GM21825 (cell line): ENCODE data around the gene ENTPD7.
"Not testable (repeated sequence)": the region's sequence is repeated elsewhere in the genome, so short reads cannot be mapped to it uniquely, and the experiment has no call there.

Experiments used
- ATAC-seq: cut with Tn5 transposase; IDR thresholded peaks from one replicate; pipeline ENCODE4 v1.9.1; 2021; ENCODE audit warnings: mild to moderate bottlenecking, moderate library complexity; ENCODE audit not compliant: unreplicated experiment

ENTPD7 gene

DNA sequence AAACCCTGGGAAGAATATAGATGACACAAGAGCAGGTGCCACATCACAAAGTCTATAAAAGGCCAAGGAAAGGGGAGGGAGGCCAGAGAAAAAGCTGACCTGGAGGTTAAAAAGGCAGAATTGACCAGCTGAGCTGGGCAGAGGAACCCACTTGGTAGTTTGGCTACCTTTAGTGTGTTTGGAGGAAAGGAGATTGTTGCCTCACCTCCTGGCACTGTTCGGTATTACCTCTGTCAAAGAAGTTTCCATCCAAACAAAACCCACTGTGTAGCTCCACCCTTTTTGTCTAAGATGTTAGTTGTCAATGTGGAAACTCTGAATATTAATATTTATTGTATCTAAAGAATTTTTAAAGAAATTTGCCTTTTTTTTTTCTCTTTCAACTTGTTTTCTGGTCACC is 23.4 kb downstream of the ENTPD7 start:
- ATAC-seq, result no peak

DNA sequence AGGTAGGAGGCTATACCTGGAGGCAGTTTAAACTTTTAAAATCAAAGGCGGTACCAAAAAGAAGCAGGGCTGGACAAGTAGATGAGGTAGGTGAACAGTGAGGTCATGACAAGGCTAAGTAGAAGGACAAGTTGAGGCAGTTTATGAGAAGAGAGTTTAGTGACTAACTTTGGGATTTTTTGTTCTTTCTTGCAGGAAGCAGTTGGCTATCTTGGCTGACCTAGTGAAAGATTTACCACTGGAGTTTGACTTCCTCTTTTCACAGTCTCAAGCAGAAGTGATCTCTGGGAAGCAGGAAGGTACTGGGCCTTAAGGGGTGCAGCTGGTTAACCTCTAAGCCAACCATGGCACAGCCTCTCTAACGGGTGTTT is 26.3 kb downstream of the ENTPD7 start:
- peak; percentile 94 for ATAC-seq

DNA sequence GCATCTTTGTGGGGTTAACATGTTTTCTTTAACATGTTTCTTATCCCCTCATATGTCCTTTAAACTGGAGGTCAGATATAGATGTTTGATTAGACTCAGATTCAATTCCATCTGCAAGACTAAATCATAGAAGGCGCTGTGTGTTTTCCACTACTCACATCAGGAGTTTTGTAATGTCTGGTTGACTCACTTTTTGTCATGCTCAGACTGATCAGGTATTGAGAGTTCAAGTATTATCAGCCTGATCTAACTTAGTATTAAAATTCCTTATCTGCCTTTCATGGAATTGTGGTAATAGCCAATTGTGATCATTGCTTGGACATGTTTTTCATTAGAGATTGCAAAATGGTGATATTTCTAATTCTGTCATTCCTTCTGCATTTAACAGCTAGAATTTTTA is 30.2 kb downstream of the ENTPD7 start:
- ATAC-seq, result no peak

DNA sequence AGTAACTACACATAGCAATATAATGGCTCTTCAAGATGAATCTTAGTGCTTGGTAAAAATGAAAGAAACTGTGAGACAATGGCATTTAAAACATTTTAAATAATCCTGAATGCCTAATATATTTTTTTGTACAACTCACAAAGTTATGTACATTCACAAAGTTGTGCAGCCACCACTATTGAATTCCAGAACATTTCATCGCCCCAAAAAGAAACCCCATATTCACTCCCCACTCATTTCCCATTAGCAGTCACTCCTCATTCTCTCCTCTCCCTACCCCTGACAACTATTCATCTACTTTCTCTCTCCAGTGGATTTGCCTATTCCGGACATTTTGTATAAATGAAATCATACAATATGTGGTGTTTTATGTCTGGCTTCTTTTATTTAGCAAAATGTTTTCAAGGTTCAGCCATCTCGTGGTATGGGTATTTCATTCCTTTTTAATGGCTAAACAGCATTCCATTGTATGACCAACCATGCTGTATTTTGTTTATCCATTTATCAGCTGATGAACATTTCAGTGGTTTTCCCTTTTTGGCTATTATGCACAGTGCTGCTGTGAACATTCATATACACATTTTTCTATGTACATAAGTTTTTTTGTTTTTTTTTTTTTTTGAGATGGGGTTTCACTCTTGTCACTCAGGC is 34.7 kb downstream of the ENTPD7 start:
- no peak for ATAC-seq

DNA sequence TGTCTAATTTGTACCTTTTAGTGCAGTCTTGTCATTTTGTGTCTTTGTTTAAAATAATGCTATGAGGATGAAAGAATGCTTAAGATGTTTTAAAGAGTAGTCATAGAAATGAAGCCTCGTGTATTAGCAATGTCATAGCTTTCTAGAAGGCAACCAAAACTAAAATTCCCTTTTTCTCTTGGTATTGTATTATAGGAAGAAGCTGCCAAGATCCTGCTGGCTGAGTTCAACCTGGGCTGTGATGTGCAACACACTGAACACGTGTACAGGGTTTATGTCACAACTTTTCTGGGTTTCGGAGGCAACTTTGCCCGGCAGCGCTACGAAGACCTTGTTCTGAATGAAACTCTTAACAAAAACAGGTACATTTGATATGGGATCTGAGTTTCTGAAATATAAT is 36.5 kb downstream of the ENTPD7 start:
- ATAC-seq, result no peak

DNA sequence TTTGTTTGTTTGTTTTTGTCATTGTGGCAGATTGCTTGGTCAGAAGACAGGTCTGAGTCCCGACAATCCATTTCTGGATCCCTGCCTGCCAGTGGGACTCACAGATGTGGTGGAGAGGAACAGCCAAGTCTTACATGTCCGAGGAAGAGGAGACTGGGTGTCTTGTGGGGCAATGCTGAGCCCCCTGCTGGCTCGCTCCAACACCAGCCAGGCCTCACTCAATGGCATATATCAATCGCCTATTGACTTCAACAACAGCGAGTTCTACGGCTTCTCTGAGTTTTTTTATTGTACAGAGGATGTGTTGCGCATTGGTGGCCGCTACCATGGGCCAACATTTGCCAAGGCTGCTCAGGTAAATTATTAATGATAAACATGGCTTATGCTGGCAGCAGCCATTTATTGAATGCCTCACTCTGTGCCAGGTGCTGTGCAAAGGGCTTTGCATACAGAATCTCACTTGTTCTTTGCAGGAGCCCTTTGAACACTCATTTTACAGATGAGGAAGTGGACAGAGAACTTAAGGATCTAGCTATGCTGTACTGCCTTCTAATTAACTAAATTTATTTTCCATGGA is 39.3 kb downstream of the ENTPD7 start:
- ATAC-seq, result no peak

DNA sequence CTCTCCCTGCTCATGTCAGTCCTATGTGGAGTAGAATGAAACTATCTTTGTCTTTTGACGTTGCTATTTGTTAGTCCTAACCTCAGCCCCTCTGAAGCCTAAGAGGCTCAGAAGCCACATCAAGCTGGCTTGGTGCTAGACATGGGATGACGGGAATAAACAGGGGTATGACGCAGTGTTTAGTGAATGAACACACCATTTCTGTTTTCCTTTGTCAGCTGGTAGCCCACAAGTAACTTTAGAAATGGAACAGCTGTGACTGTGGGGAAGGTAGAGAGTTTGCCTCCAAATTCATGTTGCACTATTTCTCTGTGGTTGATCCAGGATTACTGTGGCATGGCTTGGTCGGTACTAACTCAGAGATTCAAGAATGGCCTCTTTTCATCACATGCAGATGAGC is 41.3 kb downstream of the ENTPD7 start:
- ATAC-seq, result no peak

DNA sequence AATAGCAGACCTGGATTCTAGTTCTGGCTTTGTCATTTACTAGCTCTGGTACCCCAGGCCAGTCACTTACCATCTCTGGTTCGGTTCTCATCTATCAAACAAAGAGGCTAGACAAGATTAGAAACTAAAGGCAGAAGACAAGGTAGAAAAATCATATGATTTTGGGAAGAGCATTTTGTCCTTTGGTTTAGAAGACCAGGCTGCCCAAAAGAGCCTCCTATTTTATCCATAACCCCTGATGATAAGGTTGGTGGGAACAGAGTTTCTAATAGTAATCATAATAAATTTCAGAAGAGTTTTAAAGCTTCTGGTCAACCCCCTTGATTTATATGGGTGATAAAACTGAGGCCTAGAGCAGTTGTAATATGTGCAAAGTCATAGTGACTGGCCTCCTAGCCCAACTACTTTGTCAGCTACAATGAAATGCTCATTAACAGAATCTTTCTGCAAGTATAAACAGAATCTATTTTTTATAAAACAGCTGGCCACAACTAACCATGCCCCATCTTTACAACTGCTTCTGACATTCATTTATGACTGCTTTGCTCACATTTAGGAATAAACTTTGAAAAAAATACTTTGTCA is 49.2 kb downstream of the ENTPD7 start:
- ATAC-seq, result no peak

DNA sequence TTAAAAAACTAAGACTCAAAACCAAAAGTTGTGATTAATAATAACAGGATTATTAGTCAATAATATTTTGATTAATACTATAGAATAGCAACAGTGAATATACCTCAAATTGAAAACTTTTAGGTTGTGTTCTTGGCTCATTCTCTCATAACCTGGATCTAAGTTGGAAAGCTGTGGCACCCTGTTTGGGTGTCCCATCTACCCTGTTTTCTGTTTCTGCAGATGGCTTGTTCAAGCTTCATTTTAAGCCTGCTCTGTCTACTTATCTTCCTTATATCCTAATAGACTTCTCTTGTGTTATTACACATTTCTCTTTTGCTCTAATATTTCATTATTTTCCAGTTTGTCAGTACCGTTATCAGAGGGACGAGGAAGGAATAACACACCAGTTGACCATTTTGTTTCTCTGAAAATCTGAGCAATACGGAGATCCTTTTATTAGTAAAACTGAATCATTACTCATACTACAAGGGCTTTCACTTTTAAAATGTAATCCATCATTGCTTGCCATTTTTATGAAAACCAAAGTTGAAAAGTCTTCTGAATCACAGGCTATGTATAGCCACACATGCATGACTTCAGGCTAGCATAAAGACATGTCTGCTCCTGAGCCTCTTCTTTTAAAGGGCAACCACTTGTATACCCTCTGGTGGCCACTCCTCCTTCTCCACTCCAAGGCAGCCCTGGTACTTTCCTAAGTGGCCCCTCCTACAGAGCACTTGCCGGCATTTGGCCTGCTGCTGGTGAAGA is 50.3 kb downstream of the ENTPD7 start:
- peak; percentile 76 for ATAC-seq

DNA sequence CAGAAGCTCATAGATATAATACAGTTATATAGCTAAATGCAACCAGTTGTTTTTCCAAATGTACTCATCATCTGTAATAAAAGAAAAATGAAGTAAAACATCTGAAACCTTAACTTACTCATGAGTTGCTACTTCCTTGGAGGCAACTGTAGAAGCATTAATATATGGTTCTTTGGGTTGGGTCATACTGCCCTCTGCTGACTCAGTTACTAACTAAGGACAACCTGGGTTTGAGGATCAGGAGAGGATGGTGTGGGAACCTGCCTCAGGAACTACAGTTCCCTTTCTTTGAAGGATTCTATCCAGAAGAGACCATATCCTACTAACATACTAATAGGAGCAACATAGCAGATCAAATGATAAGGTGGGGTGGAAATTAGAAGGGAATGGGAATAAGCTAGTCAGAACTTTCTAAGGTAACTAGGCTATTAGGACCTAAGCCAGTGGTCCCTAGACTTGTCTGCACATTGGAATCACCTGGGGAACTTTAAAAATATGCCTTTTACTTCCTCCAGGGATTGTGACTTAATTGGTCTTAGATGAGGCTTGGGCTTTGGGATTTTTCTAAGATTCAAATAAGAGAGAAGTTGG is 51.9 kb downstream of the ENTPD7 start:
- ATAC-seq, result no peak

DNA sequence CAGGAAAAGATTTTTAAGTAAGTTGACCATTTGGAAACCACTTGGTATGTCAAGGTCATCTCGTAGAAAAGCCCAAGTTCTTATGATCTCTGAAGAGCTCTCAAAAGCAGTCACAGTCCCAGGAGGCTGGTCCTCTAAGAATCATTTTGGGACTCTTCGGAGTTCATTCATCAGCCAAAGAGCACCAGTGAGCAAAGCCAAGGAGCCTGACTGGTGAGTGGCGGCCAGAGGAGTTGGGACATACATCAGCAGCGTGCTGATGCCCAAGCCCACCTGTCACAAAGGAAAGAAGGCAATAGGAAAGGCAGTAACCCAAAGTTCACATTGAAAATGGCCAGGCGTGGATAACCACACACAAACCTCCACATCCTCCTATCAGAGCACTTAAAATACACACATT is 55.1 kb downstream of the ENTPD7 start:
- ATAC-seq, result no peak

DNA sequence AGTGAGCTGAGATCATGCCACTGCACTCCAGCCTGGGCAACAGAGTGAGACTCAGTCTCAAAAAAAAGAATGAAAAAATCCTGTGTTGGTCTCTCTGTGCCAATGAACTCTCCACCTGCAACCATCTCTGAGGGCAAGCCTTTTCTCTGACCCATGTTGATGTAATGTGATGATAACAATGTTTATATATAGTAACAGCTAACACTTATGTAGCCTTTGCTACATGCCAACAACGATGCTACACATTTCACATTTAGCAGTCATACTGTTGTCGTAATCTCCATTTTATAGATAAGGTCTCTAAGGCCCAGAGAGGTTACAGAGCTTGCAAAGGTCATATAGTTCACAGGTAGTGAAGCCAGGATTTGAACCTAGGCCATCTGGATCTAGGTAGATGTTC is 61.1 kb downstream of the ENTPD7 start:
- ATAC-seq, result no peak

DNA sequence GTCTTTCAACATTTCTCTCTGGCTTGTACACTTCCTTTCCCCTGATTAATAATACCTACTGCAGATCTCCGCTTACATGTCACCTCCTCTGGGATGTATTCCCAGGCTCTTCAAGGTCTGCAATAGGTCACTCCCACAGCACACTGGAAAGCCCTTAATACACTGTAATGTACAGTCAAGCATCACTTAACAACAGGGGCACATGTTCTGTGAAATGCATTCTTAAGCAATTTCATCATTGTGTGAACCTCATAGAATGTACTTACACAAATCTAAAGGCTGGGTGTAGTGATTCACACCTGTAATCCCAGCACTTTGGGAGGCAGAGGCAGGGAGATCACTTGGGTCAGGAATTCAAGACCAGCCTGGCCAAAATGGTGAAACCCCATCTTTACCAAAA is 70.7 kb downstream of the ENTPD7 start:
- no peak for ATAC-seq

DNA sequence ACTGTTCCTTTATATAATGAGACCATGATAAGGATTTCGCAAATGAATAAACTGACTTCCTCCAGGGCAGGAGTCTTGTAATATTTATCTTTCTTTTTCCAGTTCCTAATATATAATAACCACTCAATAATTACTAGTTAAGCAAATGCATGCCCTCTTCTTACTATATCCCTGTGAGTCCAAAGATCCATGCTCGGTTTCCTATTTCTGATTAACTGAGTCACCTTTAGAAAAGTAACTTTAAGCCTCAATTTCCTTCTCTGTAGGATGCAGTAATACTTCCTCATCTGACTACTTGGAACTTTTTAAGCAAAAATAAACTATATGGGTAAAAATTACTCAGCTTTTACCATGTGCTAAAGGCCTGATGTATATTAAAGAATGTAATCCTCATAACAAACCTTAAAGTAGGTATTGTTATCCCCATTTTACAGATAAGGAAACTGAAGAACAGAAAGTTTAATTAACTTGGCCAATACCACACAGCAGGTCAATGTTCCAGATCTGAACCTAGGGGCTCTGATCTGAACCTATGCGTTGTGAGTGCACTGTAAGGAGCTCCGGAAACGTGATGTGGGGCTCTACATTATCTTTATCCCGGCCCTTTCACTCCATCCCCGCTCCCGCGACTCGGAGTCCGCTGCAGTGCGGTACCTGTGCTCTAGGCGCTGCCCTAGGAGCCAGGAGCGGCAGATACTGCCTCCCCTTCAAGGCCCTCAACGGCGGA is 72.2 kb downstream of the ENTPD7 start:
- no peak for ATAC-seq

DNA sequence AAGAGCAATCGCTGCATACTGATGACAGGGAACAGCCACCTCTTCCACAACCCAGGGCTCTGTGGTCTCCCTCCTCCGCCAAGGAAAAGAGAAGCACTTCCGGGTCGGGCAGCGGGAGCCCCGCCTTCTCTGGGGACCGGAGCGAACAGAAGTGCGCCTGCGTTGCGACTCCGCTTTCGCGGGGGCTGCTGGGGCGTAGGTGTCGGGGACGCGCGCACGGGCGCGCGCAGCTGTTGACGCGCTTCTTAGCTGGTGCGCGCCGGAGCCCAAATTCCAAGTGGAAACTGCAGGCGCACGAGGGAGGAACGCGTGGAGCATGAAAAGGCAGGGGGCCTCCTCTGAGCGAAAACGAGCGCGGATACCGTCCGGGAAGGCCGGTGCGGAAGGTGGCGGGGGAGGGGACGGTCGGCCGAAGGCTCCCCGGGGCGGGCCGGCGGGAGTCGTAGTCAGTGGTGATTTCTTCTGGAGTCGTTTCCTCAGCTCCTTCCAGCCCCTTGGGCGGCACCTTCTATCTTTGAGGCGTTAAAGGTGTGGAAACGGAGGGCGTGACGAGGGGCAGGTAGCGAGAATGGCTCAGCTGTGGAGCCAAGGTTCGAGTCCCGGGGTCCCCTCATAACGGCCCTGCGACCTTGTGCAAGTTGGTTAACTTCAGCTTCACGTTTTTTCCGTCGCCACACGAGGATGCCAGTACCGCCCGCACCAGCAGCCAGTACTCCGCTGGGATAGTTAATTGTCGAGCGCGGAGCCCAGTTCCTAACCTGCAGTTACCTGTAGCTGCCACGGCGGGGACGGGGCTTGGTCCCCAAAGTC is 72.9 kb downstream of the ENTPD7 start, which contains the start of the genes COX15 and CUTC:
Gene COX15 (minus strand): TSS at position 95 of the 810 bp plus-strand sequence. CDS start 78 bp downstream, at position 17.
Gene CUTC (plus strand): TSS at position 202 of the 810 bp plus-strand sequence. CDS start 115 bp downstream, at position 317.
- peak; percentile 82 for ATAC-seq

DNA sequence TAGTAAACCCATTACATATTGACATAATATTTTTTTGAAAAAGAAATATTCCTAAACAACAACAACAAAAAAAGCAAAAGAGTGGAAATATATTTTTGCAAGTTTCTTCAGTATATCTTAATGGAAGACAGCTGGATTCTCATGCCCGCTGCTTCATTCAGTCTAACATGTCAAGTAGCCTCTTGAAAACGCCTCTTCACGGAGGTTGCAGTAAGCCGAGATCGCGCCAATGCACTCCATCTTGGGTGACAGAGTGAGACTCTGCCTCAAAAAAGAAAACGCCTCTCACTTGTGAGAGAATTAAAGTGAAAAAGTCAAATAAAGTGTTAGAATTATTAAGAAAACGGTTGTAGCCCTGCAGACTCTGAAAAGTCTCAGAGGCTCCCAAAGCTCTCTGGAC is 74.1 kb downstream of the ENTPD7 start:
- no peak for ATAC-seq

DNA sequence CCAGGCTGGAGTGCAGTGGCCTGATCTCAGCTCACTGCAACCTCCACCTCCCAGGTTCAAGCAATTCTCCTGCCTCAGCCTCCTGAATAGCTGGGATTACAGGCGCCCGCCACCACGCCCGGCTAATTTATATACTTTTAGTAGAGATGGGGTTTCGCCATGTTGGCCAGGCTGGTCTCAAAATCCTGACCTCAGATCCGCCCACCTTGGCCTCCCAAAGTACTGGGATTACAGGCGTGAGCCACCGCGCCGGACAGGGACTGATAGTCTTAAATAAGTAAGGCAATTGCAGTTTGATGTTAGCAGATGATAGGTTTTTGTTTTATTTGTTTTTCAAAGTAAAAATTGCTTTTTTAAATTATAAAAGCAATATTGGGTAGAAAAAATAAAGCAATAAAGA is 74.8 kb downstream of the ENTPD7 start:
- ATAC-seq, result not testable (repeated sequence)

DNA sequence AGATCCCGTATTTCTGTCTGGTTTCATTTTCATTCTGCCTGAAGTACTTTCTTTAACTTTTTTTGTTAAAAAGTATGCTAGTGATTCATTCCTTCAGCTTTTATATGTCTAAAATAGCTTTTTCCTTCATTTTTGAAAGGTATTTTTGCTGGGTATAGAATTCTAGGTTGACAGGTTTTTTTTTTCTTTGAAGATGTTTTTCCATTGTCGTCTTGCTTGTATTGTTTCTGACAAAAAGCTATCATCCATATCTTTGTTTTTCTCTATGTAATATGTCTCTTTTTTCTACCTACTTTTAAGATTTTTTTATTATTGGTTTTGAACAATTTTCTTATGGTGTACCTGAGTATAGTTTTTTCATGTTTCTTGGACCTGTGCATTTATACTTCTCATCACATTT is 81.0 kb downstream of the ENTPD7 start:
- ATAC-seq, result no peak

DNA sequence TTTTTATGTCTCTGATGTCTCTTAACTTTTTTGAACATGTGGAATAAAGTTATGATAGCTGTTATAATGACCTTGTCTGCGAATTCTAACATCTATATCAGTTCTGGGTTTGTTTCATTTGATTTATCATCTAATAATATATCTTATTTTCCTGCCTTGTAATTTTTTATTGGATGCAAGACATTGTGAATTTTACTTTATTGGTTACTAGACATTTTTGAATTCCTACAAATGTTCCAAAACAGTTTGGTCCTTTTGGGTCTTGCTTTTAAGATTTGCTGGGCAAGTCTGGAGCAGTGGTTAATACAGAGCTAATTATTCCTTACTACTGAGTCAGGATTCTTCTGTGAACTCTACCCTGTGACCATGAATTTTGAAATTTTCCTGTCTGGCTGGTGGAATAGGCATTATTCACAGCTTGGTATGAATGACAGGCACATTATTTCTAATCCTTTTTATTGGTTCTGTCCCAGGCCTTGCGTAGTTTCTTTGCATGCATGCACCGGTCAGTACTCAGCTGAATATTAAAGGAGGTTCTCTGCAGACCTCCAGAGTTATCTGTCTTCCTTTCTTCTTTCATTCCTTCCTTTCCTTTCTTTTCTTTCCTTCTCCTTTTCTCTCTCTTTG is 81.7 kb downstream of the ENTPD7 start:
- no peak for ATAC-seq
